Stimulated activated CD4-positive, alpha-beta T cell treated with anti-CD3 and anti-CD28 coated beads, Interleukin-1b, Interleukin-23, amount 100 ng/mL, for 1 hour (primary cell): Measurements from ENCODE around the gene PSTPIP2.
"Not testable (repeated sequence)": the region's sequence is repeated elsewhere in the genome, so short reads cannot be mapped to it uniquely, and the experiment has no call there.

Experiments
- DNase-seq, 2 donors: peaks; one replicate each; pipeline ENCODE4 v3.0.0-alpha.2; 2020; ENCODE audit warnings: low read depth in 2 of 2

PSTPIP2 gene

DNA sequence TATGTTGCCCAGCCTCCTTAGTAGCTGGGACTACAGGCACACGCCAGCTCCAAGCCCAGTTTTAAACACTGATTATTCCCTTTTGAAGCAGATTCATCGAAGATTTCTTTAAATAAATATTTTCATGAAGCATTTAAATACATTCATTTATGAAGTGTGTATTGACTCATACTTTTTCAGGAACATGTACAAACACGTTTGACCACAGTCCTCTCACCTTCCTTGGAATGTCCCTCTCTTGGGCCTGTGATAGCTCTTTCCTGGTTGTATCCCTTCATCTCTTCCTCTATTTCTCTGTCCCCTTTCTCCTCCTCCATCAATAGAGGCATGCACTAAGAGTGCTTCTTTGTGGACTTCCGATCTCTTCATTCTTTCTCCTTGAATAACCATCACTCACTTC lies 2.5 kb downstream of the PSTPIP2 start:
- no peak for DNase-seq

DNA sequence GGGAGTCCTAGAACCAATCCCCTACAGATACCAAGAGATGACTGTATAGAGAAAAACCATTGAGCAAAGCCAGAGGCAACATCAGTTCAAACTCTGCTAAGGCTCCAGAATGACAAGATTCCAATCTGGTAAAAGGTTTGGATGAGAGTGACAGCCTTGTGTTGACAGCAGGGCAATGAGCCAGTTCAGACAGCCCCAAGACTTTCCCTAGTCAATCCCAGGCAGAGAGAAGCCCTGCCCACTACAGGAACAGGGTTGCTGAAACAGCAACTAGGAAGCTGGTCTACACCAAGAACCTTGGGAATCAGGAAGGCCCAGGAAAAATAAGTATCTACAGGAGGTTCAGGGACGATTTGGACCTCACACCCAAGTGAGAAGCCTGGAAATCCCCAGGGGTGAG lies 3.3 kb downstream of the PSTPIP2 start:
- no peak for DNase-seq

DNA sequence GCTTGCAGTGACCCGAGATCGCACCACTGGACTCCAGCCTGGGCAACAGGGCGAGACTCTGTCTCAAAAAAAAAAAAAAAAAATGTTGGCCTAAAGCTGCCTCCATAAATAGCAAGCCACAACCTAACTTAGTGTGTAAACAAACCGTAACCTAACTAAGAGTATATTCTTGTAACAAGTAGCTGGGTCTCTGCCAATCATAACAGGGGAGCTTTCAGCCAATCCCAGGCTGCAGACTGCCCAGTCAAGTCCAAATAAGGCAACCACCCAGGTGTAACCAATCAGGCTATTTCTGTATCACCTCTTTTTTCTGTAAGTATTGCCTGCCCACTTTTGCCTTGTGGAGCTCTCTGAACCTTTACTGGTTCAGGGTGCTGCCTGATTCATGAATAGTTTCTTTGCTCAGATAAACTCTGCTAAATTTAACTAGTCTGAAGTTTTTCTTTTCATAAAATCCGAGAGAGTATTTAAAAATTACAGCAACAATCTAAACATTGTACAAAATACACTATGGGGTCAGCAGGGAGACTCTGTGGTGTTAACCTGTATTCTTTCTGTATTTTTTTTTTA lies 4.5 kb downstream of the PSTPIP2 start:
- no peak for DNase-seq

DNA sequence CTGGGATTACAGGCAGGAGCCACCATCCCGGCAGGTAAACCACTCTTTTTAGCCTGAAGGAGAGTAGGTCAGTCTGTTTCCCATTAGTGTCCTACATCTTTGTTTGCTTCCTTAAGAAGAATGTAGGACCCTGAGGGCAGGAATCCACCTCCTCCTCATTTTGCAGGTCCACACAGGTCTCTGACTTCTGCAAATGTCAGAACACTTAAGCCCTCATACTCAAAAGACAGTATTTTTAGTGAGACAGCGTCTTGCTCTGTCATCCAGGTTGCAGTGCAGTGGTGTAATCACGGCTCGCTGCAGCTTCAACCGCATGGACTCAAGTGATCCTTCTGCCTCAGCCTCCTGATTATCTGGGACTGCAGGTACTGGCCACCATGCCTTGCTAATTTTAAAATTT lies 9.3 kb downstream of the PSTPIP2 start:
- no peak for DNase-seq

DNA sequence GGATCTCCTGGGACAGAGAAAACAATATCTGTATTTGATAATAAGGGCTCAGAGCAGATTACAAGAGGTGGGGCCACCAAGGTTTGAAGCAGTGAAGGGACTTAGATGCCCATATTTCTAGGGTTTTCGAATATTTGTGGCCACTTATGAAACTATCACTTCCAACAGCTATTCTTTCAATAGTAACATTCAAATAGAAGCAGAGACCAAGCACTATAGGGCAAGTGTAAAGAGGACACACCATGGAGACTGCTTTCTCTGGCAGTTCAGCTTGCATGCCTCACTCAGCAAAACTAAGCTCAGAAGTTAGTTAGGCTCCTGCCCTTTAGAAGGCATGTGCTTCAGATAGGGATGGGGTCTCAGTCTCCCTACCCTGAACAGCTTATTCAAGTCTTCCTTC lies 10.3 kb downstream of the PSTPIP2 start:
- DNase-seq, result no peak

DNA sequence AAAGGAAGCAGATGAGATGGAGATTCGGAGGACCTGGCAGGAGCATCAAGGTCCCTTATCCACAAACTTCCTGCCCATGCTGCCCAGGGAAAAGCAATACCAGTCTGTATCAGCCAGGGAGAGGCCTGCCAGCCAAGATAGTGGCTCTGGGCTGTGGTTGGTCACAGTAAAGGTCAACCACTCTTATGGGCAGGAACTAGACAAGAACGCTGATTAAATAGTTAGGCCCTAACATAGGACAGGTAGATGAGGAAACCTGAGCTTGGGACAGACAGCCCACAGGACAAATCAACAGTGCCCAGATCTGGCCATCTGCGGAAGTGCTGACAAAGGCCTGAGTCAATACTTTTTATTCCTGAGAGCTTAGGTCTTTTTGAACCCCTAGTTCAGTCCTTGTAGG lies 10.7 kb downstream of the PSTPIP2 start:
- no peak for DNase-seq

DNA sequence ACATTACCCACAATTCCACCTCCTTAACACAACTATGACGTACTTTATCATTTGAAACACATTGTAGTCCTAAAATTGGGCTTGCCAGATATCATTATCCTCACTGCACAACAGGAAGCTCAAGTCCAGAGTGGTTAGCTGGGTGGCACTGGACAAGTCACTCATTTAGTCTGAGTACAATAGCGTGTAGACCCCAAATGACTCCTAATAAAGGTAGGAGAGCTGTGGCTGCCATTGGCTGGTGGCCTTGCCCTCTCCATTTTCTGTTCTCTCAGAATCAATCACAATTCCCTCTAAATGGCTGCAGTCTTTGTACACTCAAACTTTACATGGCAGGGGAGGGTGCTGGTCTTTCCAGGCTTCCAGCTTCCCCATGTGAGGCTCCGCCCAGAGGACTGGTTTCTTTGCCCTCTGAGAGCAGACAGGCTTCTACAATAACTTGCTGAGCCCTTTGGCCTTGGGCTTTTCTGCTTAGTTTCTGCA lies 11.7 kb downstream of the PSTPIP2 start:
- no peak for DNase-seq

DNA sequence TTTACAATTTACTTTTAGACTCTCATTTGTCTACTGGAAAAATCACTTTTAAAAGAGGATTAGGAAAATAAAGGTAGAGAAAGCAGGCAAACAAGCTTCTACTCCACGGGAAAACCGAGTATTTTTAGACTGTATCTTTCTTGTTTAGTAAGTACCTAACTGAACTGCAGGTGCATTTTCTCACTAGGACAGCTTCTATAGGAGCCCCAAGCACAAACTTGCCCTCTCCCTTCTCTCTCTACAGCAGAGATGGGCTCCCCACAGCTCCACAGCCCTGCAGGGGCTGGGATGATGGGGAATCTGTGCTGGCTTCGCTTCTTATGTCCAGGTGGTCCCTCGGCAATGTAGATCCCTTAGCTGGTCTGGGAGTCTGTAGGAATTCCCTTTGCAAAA lies 16.2 kb downstream of the PSTPIP2 start:
- no peak for DNase-seq

DNA sequence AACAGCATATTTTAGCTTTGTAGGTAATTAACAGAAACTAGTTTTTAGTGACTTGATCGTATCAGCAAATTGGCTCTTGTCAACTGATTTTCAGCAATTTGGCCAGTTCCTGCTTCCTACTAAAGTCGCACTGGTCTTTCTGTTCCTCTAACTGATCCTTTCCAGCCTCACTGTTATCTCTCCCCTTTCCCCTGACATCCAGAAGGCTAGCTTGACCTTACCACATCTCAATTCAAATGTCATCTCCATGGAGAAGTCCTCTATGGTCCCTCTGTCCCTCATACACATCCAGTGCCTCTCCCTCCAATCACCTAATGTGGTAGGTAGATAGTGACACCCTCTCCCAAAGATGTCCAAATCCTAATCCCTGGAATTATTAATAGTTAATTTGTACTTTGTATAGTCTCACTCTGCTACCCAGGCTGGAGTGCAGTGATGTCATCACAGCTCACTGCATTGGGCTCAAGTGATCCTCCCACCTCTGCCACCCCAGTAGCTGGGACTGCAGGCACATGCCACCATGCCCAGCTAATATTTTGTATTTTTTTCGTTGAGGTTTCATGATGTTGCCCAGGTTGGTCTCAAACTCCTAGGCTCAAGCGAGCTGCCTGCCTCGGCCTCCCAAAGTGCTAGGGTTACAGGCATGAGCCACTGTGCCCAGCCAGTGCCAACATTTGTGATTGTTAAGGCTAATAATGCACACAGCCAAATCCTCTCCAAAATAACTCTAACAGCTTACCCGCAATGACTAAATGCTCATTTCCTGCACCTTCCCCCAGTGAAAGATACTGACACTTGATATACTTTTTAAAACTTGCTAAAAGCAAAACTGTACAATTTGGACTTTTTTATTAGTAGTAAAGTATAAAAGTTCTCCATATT lies 16.9 kb downstream of the PSTPIP2 start:
- DNase-seq, result no peak

DNA sequence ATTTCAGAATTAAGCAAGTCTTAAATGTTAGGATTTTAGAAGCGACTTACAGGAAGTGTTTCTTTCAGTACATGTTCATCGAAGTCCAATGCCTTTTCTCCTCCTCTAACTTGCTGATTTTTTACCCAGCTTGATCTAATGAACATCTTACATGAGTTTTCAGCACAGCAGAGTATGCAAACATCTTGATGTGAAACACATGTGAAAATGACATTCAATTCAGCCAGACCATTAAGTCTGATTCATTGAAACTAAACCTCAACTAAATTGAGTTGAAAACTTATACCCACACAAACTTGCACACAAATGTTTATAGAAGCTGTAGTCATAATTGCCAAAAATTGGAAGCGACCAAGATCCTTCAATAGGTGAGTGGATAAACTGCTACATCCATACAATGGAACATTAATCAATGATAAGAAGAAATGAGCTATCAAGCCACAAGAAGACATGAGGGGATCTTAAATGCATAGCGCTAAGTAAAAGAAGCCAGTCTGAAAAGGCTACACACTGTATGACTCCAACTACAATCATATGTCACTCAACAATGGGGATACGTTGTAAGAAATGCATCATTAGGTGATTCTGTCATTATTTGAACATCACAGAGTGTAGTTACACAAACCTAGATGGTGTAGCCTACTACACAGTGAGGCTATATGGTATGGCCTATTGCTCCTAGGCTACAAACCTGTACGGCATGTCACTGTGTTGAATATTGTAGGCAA lies 18.5 kb downstream of the PSTPIP2 start:
- no peak for DNase-seq

DNA sequence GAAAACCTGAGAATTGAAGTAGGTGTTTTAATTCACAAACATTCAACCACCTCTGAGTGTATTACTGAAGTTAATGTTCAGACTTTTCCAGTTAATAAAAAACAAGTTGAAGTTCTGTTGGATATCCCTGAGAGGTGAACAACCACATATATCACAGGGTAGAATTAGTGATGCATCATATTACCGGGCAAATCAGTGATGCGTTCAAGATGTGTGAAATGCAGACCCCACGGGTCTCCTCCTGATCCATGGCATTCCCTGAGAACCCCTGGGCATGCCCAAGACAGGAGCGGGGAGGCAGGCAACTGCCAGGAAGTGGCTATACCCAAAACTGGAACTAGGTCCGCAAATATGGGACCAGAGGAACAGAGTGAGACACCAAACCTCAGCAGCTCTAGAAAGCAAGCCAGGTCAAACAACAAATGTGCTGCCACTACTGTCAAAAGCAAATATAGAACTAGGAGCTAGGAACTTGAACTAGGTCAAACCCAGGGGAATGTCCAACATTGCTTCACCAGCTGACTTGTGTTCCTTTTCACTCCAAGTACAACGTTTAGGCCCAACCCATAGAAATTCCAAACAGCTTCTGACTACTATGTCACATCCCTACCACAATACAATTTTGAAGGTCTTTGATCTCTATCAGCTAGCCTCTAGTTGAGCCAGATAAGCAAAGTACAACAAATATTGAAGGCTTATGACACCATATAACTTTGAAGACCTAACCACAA lies 20.2 kb downstream of the PSTPIP2 start:
- no peak for DNase-seq

DNA sequence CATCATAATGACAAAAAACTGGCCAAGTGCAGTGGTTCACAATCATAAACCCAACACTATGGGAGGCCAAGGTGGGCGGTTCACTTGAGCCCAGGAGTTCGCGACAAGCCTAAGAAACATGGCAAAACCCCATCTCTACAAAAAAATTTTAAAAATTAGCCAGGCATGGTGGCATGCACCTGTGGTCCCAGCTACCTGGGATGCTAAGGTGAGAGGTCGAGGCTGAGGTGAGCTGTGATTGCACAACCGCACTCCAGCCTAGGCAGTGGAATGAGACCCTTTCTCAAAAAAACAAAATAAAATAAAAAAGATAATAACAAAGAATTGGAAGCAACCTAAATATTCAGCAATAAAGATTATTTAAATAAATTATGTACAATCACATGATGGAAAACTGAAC lies 21.8 kb downstream of the PSTPIP2 start:
- no peak for DNase-seq

DNA sequence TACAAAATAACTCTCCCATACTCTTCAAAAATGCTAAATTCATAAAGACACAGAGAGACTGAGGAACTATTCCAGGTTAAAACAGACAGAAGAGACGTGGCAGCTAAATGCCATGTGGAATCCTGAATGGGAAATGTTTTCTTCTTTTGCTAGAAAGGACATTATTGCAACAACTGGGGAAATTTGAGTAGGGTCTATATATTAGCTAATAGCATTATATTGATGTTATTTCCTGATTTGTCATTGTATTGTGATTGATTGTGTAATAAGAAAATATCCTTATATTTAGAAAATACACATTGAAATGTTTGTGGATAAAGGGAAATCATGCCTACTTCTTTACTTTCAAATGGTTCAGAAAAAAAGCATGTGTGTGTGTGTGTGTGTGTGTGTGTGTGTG lies 23.4 kb downstream of the PSTPIP2 start:
- no peak for DNase-seq

DNA sequence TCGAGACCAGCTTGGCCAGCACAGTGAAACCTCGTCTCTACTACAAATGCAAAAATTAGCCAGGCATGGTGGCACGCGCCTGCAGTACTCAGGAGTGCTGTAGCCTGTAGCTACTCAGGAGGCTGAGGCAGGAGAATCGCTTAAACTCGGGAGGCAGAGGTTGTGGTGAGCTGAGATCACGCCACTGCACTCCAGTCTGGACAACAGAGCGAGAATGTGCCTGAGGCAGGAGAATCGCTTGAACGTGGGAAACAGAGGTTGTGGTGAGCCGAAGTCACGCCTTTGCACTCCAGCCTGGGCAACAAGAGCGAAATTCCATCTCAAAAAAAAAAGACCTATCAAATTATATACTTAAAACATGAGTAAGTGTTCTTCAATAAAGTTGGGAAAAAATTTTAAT lies 24.7 kb downstream of the PSTPIP2 start:
- DNase-seq, result not testable (repeated sequence)

DNA sequence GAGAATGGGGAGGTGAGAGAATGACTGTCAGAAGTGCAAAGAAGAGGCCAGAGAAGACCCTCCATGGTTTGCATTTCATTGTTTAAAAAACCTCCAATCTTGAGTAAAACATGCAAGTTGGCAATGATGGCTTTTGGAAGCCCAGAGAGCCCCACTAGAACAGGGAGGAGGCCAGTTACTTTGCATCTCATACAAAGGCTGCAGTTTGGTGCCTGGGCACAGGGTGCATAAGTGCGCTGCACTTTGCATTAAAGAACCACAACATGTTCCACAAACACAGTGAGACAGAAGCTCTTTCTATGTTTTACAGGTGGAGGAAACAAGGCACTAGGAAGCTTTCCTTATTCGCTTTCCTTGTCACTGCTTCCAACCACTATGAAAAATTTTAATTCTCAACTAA lies 25.4 kb downstream of the PSTPIP2 start:
- no peak for DNase-seq

DNA sequence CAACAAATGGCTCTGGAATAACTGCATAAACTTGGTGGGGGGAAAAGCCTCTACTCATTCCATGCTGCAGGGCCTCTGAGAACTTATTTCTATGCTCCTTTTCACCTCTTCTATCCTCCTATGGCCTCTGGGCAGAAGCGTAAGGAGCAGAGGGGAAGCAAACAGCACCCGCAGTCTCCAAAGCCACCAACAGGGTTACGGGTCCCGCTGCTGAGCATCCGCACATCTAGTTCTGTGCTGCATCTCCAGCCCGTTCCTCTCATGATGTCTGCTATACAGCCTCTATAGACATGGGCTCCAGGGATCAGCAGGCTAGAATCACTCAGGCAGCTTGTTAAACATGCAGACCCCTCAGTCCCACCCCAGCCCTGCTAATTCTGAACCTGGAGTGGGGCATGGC lies 25.9 kb downstream of the PSTPIP2 start:
- no peak for DNase-seq

DNA sequence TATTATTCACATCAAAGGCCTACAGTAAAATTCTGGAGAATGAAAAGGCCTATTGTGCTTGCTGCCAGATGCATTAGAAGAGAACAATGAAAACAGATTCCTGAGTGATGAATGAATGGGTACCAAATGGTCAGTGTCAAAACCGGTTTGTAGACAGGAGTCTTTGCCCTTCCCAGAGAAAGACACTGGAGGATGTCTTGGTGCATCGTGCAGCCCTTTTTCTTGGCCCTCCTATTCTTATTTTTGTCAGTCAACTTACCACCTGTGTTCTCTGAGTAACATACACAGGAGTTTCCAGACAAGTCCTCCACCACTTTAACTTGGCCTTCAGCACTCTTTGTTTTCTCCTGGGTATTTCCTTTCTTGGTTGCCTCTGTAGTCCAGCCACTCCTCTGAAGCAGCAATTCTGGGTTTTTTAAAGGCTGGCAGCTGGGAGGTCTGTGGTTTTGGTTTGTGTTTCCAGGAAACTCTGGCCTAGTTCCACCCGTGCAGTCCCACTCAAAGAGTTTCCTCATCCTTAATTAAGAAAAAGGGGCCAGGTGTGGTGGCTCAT lies 29.4 kb downstream of the PSTPIP2 start:
- DNase-seq, result no peak

DNA sequence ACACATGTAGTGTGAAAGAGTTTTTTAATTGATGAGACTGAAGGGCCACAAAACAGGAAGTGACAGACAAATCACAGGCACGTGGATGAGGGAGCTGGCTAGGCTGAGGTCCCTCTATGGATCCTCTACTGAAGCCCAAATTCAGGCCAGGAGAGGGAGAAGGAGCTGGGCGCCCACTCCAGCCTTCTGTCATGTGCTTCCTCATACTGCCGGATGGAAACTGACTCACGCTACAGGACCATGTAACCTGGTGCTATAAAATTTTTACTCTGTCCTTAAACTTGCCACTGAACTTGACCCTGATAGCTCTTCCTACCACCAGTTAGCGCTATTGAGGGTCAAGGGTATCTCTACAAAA lies 31.3 kb downstream of the PSTPIP2 start:
- DNase-seq, result no peak

DNA sequence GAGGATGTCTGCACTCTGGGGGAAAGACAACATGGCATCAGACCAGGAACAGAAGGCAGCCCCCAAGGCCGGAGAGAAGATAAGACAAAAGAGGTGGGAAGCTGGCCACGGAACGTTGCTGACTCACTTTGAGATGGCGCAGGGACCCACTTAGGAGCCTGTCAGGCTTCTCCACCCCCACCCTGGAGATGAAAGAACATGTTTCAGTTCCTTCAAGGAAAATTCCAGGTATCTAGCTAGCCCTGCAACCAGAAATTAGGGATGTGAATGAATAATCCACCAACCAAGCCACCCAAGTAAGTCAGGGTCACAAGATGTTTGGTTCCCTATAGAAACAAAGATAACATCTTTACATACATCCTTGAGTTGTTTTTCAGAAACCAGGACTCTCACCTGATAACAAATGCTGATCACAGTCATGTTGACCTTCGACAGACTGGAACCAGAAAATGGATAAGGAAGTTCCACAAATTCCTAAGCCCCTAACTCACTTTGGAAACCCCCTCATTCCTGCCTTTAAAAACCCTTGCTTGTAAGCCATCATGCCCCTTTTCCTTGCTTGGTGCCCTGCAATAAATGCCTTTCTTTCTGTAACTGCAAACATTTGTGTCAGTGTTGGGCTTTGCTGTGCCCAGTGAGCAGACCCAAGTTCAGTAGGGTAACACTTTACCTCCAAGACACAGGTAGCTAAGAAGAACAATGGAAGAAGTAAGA lies 31.9 kb downstream of the PSTPIP2 start:
- DNase-seq, result no peak

DNA sequence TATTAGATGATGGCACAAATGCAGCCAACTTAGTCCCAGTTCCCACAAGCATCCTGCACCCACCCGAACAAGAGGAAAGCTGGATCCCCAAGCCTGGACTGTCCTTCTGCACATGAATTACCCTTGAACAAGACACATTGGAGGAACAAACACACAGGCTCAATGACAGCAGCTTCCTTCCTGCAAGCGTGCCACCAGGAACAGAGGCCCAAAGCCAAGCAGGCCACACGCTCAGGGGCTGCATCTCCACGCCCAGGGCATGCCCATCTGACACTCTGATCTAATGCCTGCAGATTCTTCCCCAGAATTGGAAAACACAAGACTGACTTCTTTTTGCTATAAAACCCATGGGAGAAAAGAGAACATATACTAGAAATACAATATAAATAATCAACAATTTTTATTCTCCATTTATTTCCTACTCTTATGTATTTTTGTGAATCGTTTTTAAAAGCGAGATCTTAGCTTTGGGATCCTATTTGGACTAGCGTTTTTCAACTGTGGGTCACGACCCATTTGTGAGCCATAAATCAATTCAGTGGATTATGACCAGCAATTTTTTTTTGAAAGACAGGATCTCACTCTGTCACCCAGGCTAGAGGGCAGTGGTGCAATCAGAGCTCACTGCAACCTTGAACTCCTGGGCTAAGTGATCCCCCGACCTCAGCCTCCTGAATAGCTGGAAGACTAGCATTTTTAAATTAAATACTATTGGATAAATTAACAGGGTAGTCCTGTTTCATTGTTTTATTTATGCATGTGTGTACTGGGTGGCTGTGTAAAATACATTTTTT lies 34.4 kb downstream of the PSTPIP2 start:
- DNase-seq, result no peak
